HG03378 (cell line): Measurements from ENCODE around the gene ESRRA.

ENCODE experiments used
- ATAC-seq: cut with Tn5 transposase; IDR thresholded peaks from one replicate; pipeline ENCODE4 v1.9.1; 2021; ENCODE audit warnings: mild to moderate bottlenecking, moderate library complexity; ENCODE audit not compliant: unreplicated experiment

The ESRRA gene

DNA sequence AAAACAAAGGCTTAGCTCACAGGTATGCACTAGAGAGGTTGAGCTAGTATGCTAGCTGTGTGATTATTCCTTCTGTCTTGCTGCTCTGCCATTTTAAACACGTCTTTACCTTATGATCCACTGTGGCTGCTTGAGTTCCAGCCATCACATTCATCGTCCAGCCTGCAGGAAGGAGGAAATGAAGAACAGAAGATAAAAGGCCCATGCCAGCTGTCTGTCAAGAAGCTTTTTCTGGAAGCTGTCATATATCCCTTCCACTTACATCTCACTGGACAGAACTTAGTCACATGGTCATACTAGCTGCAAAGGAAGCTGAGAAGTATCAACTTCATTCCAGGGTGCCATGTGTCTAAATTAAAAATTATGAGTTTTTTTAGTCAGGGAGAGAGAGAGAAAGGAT, 22.1 kb downstream of the ESRRA start:
- no peak for ATAC-seq

DNA sequence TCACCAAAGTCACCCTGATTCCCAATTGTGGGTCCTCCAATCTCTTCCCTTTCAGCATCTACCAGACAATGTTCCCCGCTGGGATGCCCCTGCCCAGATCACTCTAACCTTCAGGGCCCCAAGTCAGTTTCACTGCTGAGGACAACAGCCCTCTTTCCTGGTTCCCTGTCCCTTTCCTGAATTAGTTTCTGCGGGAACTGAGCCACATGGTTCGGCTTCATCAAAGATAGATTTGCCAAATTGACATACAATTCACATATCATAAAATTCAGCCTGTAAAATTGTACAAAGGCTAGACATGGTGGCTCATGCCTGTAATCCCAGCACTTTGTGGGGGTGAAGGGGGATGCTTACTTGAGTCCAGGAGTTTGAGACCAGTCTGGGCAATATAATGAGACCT, 22.7 kb downstream of the ESRRA start:
- ATAC-seq: no peak

DNA sequence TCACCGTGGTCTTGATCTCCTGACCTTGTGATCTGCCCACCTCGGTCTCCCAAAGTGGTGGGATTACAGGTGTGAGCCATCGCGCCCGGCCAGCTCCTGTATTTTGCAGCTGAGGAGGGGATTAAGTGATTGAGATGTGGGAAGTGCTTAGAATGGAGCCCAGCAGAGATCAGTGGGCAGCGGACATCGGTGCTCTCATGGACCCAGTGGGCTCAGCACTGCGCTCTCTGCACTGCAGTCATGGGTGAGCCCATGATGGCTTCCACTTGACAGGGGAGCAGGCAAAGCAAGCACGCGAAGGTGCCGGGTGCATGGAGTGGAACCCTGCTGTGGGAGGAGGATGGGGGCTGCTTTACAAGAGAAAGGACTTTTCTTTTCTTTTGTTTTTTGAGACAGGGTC, 25.6 kb downstream of the ESRRA start:
- ATAC-seq: no peak

DNA sequence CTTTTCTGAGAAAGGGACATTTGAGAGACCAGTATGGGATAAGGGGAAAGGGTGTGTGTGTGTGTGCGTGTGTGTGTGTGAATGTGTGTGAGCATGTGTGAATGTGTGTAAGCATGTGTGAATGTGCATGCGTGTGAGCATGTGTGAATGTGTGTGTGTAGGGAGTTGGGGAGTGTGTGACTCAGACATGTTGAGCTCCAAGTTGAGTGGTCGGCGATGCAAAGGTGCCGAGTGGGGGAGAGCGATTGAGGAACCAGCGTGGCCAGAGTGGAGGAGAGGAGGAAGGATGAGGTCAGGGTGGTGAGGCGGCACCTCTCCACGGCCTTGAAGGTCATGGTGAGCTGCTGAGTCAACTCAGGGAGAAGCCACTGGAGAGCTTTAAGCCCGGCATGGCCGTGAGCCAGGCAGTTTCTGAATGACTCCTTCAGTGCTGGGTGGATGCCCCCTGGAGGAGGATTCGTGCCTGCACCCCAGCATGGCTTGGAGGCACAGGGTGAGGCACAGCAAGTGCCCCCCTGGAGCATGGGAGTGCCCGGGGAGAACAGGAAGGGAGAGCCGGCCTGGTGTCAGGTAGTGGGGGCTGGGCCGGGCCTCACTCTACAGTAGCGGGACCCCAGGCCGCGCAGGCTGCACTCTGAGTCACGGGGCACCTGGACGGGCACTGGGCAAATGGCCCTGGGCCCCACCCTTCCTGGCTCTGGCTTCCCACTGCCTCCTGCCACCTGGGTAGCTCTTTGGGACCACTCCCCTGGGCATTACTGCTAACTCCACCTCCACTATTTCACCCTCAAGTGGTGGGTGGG, 26.4 kb downstream of the ESRRA start:
- no peak for ATAC-seq

DNA sequence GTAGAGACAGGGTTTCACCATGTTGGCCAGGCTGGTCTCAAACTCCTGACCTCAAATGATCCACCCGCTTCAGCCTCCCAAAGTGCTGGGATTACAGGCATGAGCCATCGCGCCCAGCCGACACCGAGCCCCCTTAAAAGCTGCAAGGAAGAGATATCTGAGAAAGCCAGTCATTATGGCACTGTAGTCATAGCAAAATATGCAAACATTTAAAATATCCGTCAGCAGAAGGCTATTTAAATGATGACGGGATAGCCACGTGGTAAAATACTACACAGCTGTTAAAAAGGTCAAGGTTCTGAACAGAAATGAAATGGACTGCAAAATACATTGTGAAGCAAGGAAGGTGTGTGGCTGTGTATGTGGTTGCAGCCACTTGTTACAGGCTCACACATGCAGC, 28.2 kb downstream of the ESRRA start:
- no peak for ATAC-seq

DNA sequence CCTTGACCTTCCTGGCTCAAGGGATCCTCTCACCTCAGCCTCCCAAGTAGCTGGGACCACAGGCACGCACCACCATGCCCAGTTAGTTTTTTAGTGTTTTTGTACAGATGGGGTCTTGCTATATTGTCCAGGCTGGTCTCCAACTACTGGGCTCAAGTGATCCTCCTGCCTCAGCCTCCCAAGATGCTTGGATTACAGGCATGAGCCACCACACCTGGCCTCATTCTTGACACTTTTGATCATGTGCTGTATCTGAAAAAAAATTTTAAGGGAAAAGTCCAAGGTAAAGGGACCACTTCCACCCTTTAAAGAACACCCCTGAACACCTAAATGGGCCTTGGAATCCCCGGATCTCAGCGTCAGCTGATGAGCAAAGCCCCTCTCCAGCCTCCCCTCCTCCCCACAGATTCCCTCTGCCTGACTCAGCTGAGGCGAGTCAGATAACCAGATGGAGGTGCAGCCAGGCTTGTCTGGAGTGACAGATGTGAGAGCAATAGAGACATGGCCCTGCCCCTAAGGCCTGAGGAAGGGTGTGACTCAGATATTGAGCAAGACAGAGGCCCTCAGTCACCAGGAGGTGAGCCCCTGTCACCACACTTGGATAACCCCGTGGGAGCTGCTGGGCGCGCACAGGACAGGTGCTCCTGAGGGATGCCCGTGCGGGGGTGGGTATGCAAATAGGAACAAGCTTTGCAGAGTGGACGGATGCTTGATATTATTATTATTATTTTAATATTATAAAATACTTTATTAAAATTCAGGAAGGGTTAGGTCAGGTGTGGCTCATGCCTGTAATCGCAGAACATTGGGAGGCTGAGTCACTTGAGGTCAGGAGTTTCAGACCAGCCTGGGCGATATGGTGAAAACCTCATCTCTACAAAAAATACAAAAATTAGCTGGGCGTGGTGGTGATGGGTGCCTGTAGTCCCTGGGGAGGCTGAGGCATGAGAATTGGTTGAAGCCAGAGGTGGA, 29.7 kb downstream of the ESRRA start:
- peak; percentile 82 for ATAC-seq

DNA sequence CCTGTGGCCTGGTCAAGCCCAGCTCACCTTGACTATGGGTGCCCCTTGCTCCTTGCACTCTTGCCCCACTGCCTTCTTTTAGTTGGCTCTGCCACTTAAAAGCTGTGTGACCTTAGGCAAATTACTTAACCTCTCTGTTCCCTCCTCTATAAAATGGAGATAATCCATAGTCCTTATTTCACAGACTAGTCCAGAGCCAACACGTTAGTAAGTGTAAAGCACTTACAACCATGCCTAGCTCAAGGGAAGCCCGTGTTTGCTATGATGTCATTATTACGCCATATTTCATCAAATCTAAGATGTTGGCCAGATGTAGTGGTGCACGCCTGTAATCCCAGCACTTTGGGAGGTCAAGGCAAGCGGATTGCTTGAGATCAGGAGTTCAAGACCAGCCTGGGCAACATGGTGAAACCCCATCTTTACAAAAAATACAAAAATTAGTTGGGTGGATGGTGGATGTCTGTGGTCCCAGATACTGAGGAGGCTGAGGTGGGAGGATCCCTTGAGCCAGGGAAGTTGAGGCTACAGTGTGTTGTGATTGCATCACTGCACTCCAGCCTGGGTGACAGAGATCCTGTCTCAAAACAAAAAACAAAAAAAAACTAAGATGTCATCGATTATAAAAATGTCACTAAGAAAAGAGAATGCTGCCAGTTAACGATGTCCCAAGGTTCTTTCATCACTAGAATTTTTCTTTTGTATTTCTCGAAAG, 32.4 kb downstream of the ESRRA start:
- no peak for ATAC-seq

DNA sequence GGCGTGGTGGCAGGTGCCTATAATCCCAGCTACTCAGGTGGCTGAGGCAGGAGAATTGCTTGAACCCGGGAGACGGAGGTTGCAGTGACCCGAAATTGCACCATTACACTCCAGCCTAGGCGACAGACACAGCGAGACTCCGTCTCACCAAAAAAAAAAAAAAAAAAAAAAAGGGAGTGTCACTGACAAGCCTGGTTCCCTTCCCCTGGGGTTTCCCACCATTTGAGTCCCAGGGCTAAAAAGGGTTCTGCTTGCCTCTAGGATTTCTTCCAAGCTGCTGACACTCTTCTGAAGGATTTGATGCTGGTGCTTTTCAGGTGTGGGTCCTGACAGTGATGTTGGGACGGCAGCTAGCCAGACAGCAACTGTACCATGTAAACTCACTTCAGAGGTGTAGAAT, 33.4 kb downstream of the ESRRA start:
- ATAC-seq: no peak

DNA sequence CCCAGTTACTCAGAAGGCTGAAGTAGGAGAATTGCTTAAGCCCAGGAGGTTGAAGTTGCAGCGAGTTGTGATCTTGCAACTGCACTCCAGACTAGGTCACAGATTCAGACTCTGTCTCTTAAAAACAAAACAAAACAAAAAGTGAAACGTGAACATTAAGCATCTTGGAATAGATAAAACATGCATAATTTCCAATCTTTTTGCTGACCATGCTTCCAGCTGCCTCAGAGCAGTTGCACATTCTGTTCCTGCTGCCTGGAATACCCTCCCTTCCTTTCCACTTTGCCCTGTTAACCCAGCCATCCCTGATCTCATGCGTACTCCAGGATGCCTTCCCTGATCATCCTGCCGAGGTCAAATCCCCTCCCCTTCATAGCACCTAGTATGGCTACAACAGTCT, 34.0 kb downstream of the ESRRA start:
- no peak for ATAC-seq

DNA sequence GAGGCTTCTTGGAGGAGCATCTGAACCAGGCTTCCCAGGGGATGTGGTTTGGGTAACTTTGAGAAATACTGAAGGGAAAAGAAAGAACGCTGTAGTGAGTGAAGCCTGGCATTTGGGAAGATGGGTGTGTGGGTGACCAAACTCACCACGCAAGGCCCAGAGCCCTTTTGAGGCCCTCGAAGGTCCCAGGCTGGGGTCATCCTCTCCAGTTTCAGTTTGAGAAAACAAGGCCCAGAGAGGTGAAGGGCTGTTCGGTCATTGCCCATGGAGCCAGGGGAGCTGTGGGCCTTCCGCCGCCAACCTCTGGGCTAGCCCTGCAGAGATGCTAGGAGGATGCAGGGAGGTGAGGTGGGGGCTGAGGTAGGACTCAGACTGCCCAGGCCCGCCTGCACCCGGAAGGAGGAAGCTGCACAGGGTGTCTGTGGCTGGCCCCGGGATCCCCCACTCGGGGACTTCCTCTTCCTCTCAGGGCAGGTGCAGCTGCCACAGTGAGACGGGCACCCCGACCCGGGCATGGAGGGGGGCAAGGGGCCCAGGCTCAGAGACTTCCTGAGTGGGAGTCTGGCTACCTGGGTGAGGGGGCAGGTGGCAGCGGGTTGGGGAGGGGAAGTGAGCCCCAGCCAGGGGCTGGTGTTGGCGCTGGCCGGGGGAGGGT, 34.6 kb downstream of the ESRRA start, which contains the start of gene CCDC88B:
Gene CCDC88B (plus strand): TSS at position 451 of the 655 bp plus-strand sequence. CDS start 63 bp downstream, at position 514.
- ATAC-seq: no peak

DNA sequence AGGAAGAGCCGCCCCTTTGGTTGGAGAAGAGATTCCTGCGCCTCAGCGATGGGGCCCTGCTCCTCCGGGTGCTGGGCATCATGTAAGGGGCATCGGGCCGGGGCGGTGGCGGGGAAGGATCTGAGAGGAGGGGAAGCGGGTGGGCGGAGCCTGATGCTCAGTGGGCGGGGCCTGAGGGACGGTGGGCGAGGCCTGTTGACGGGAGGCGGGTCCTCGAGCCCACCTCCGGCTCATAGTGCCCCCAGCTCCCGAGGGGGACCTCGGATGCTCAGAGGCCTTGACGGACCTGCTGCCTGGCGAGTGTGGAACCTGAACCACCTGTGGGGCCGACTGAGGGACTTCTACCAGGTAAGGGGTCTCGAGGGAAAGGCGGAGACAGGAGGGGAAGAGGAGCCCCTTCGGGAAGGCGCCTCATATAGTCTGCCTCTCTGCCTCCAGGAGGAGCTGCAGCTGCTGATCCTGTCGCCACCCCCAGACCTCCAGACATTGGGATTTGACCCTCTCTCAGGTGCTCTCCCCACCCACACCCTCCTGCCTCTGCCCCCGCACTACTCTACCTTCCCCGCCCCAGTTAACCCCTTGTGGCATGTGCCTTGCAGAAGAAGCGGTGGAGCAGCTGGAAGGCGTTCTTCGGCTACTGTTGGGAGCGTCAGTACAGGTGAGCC, 35.5 kb downstream of the ESRRA start:
- ATAC-seq: no peak

DNA sequence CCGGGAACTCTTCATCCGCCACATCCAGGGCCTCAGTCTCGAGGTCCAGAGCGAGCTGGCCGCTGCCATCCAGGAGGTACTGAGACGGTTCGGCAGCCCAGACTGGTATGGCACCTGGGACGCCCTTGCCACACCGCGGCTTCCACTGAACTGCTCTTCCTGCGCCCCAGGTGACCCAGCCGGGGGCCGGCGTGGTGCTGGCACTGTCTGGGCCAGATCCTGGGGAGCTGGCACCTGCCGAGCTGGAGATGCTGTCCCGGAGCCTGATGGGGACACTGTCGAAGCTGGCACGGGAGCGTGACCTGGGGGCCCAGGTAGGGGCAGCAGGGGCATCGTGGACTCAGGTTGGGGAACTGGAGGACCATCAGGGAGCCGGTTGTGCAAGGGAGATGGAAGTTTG, 36.1 kb downstream of the ESRRA start:
- ATAC-seq: no peak

DNA sequence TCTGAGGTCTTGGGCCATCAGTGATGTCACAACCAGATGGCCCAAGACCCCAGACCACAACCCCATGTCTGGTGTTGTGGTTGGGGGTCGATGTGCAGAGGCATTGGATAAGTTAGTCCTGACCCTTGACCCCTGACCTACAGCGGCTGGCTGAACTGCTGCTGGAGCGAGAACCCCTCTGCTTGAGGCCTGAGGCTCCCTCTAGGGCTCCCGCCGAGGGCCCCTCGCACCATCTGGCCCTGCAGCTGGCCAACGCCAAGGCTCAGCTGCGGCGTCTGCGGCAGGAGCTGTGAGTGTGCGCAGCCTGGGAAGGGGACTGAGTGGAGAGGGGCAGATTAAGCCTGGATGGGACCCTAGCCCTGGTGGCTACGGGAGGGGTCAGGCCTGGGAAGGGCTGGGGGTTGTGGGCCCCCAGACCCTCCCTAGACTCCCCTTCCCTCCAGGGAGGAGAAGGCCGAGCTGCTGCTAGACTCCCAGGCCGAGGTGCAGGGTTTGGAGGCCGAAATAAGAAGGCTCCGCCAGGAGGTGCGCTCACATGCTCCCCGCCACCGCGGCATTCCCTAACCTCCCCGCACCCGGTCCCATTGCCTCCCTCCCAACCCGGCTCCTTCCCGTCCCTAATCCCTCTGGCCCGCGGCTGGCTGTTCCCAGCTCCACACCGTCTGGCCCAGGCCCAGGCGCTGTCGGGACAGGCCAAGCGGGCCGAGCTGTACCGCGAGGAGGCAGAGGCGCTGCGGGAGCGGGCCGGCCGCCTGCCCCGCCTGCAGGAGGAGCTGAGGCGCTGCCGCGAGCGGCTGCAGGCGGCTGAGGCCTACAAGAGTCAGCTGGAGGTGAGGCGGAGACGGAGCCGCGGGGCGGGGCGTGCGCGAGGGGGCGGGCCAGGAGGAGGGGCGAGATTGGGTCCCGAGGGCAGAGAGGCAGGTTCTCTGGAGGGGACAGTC, 36.8 kb downstream of the ESRRA start:
- no peak for ATAC-seq

DNA sequence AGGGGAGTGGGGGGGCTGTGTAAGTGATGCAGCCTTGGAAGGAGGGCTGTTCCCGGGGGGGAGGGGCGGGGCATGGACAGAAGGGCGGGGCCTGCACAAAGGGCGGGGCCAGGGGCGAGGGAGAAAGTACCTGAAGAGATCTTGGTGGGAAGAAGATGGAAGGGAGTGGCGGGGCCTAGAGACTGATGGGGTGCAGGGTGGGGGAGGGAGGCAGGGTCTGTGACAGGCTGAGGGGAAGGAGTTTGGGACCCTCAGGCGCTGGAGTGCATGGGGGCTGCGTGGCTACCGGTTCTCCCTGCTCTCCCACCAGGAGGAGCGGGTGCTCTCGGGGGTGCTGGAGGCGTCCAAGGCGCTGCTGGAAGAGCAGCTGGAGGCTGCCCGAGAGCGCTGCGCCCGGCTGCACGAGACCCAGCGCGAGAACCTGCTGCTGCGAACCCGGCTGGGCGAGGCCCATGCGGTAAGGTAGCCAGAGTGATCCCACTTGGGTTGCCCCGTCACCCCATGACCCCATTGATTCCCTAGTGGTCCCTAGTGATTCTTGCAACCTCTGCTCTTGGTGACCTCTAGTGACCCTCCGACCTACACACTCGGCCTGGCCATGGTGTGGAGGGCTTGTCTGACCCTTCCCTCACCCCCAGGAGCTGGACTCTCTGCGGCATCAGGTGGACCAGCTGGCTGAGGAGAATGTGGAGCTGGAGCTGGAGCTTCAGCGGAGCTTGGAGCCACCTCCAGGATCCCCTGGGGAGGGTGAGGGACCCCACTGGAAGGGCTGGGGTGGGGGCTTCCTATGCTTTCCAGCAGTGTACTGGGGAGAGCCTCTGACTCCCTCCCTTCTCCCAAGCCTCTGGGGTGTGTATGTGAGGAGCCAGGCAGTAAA, 37.8 kb downstream of the ESRRA start:
- ATAC-seq: no peak

DNA sequence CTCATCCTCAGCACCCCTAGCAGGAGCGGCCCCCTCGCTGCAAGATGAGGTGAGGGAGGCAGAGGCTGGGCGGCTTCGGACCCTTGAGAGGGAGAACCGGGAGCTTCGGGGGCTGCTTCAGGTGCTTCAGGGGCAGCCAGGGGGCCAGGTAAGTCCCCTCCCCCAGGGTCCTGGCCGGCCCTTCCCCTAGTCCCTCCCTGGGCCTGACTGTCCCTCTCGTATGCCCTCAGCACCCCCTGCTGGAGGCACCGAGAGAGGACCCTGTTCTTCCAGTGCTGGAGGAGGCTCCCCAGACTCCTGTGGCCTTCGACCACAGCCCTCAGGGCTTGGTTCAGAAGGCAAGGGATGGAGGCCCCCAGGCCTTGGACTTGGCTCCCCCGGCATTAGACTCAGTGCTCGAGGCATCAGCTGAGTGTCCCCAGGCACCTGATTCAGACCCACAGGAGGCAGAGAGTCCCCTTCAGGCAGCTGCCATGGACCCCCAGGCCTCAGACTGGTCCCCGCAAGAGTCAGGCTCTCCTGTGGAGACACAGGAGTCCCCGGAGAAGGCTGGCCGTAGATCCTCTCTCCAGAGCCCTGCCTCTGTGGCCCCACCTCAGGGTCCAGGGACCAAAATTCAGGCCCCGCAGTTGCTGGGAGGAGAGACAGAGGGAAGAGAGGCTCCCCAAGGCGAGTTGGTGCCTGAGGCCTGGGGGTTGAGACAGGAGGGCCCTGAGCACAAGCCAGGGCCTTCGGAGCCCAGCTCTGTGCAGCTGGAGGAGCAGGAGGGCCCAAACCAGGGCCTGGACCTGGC, 38.6 kb downstream of the ESRRA start:
- ATAC-seq: no peak

DNA sequence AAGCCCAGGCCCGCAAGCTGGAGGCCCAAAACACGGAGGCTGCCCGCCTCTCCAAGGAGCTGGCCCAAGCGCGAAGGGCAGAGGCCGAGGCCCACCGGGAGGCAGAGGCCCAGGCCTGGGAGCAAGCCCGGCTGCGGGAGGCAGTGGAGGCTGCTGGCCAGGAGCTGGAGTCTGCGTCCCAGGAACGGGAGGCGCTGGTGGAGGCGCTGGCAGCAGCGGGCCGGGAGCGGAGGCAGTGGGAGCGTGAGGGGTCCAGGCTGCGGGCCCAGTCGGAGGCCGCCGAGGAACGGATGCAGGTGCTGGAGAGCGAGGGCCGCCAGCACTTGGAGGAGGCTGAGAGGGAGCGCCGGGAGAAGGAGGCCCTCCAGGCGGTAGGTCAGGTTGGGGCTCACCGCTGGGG, 39.5 kb downstream of the ESRRA start:
- ATAC-seq: no peak

DNA sequence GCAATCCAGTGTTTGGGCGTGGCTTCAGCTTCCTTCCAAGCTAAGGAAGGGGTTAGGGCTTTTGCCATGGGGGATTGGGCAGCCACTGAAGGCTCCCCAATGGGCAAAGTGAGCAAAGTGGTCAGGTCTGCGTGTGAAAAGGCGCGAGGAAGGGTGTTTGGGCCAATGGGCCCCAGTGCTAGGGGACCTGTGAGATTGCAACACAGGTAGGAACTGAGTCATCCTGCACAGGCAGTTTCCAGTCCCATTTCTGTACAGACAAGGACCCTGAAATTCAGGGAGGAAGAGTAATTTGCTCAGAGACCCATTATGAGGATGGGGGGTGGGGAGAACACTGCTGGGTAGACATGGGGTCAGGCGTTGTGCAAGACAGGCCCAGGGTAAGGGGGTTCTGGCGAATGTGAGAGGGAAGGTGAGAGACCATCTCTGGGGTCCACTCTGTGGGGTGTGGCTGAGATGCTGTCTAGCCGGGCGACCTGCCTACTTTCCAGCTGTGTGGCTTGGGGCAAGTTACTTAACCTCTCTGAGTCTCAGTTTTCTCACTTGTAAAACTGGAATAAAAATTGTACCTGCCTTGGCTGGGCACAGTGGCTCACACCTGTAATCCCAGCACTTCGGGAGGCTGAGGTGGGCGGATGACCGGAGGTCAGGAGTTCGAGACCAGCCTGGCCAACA, 42.0 kb downstream of the ESRRA start:
- ATAC-seq: no peak
